HUES6 (cell line): ENCODE results near the gene FNDC3B.

ENCODE experiments used
- H3K27ac ChIP-seq: 2 replicates; pipeline ENCODE4 v1.7.0; 2013; ENCODE audit warnings: low read depth, mild to moderate bottlenecking, low read length, inconsistent platforms
- H3K27me3 ChIP-seq: 2 replicates; pipeline ENCODE4 v1.6.1; 2013; ENCODE audit warnings: low read length; ENCODE audit not compliant: control insufficient read depth, insufficient read depth
- H3K36me3 ChIP-seq: 2 replicates; pipeline ENCODE4 v1.6.1; 2013; ENCODE audit warnings: low read length; ENCODE audit not compliant: control insufficient read depth, insufficient read depth
- H3K4me1 ChIP-seq: 2 replicates; pipeline ENCODE4 v1.6.1; 2013; ENCODE audit warnings: low read length; ENCODE audit not compliant: control insufficient read depth, insufficient read depth
- H3K4me3 ChIP-seq: 2 replicates; pipeline ENCODE4 v1.5.1; 2013; ENCODE audit warnings: low read depth, low read length
- H3K9ac ChIP-seq: one replicate; pipeline ENCODE4 v1.6.1; 2013; ENCODE audit warnings: mild to moderate bottlenecking, low read length
- H3K9me3 ChIP-seq: 2 replicates; pipeline ENCODE4 v1.6.1; 2013; ENCODE audit warnings: low read depth, low read length; ENCODE audit not compliant: control insufficient read depth, insufficient read depth

Gene FNDC3B

GRCh38 chr3:172307141-172307560, 267.8 kb downstream of the FNDC3B start:
- H3K27ac ChIP-seq = no peak overlapping the region
- H3K9me3 ChIP-seq = no peaks in the 10 kb centered on the region
- no peak overlapping the region for H3K4me3 ChIP-seq
- H3K9ac ChIP-seq = no peak overlapping the region
- peaks cover 60% of the 10 kb centered on the region for H3K36me3 ChIP-seq
- peaks cover 11% of the 10 kb centered on the region for H3K4me1 ChIP-seq
- H3K27me3 ChIP-seq = no peaks in the 10 kb centered on the region

- H3K27me3 ChIP-seq = no peaks in the 10 kb centered on the region
- peaks cover 59% of the 10 kb centered on the region for H3K36me3 ChIP-seq
- no peaks in the 10 kb centered on the region for H3K9me3 ChIP-seq
- H3K27ac ChIP-seq = no peak overlapping the region
- H3K4me3 ChIP-seq = no peak overlapping the region
- H3K4me1 ChIP-seq = peaks cover 18% of the 10 kb centered on the region
- H3K9ac ChIP-seq = no peak overlapping the region
Measured at GRCh38 chr3:172309059-172309458, 269.7 kb downstream of the FNDC3B start.

- H3K27ac ChIP-seq = no peak overlapping the region
- H3K4me3 ChIP-seq = no peak overlapping the region
- H3K36me3 ChIP-seq = peaks cover 56% of the 10 kb centered on the region
- no peak overlapping the region for H3K9ac ChIP-seq
- H3K4me1 ChIP-seq = peaks cover 26% of the 10 kb centered on the region
- no peaks in the 10 kb centered on the region for H3K9me3 ChIP-seq
- H3K27me3 ChIP-seq = no peaks in the 10 kb centered on the region
Measured at GRCh38 chr3:172309741-172310427, 270.5 kb downstream of the FNDC3B start.

GRCh38 chr3:172310428-172310760, 271.0 kb downstream of the FNDC3B start:
- peaks cover 30% of the 10 kb centered on the region for H3K4me1 ChIP-seq
- peaks cover 55% of the 10 kb centered on the region for H3K36me3 ChIP-seq
- H3K9ac ChIP-seq = no peak overlapping the region
- no peaks in the 10 kb centered on the region for H3K27me3 ChIP-seq
- H3K4me3 ChIP-seq = no peak overlapping the region
- H3K27ac ChIP-seq = no peak overlapping the region
- H3K9me3 ChIP-seq = no peaks in the 10 kb centered on the region

GRCh38 chr3:172311217-172311616, 271.8 kb downstream of the FNDC3B start:
- no peaks in the 10 kb centered on the region for H3K27me3 ChIP-seq
- peaks cover 48% of the 10 kb centered on the region for H3K36me3 ChIP-seq
- no peaks in the 10 kb centered on the region for H3K9me3 ChIP-seq
- H3K4me1 ChIP-seq = peaks cover 34% of the 10 kb centered on the region
- H3K9ac ChIP-seq = no peak overlapping the region
- no peak overlapping the region for H3K27ac ChIP-seq
- H3K4me3 ChIP-seq = no peak overlapping the region

GRCh38 chr3:172312001-172312400, 272.6 kb downstream of the FNDC3B start:
- no peak overlapping the region for H3K4me3 ChIP-seq
- H3K36me3 ChIP-seq = peaks cover 51% of the 10 kb centered on the region
- peaks cover 34% of the 10 kb centered on the region for H3K4me1 ChIP-seq
- no peak overlapping the region for H3K27ac ChIP-seq
- H3K9ac ChIP-seq = no peak overlapping the region
- H3K27me3 ChIP-seq = no peaks in the 10 kb centered on the region
- H3K9me3 ChIP-seq = no peaks in the 10 kb centered on the region

GRCh38 chr3:172312711-172313110, 273.3 kb downstream of the FNDC3B start:
- no peak overlapping the region for H3K4me3 ChIP-seq
- no peak overlapping the region for H3K27ac ChIP-seq
- no peaks in the 10 kb centered on the region for H3K27me3 ChIP-seq
- no peak overlapping the region for H3K9ac ChIP-seq
- H3K9me3 ChIP-seq = no peaks in the 10 kb centered on the region
- H3K36me3 ChIP-seq = peaks cover 48% of the 10 kb centered on the region
- H3K4me1 ChIP-seq = peaks cover 37% of the 10 kb centered on the region

- Histone ChIP-seq H3K27ac (no peak overlapping the region), H3K4me3 (no peak overlapping the region), H3K27me3 (no peaks in the 10 kb centered on the region), H3K9me3 (no peaks in the 10 kb centered on the region), H3K9ac (no peak overlapping the region), H3K4me1 (peaks cover 39% of the 10 kb centered on the region), H3K36me3 (peaks cover 44% of the 10 kb centered on the region)
Measured at GRCh38 chr3:172313671-172314070, 274.3 kb downstream of the FNDC3B start.

- H3K27ac ChIP-seq = 0 out of 2 replicates have a peak overlapping the region, but pooled peaks have one; percentile 3
- peaks cover 46% of the 10 kb centered on the region for H3K36me3 ChIP-seq
- peaks cover 32% of the 10 kb centered on the region for H3K4me1 ChIP-seq
- H3K27me3 ChIP-seq = no peaks in the 10 kb centered on the region
- H3K9me3 ChIP-seq = no peaks in the 10 kb centered on the region
- no peak overlapping the region for H3K4me3 ChIP-seq
- H3K9ac ChIP-seq = no peak overlapping the region
Measured at GRCh38 chr3:172314591-172315160, 275.3 kb downstream of the FNDC3B start.

GRCh38 chr3:172315401-172316091, 276.2 kb downstream of the FNDC3B start:
- Histone ChIP-seq H3K27ac (peak overlapping the region; percentile 1; the same call in 1 of the 2 replicates), H3K4me1 (peaks cover 28% of the 10 kb centered on the region), H3K9me3 (no peaks in the 10 kb centered on the region)

GRCh38 chr3:172316758-172317157, 277.4 kb downstream of the FNDC3B start:
- H3K9ac ChIP-seq = no peak overlapping the region
- H3K4me3 ChIP-seq = no peak overlapping the region
- H3K9me3 ChIP-seq = no peaks in the 10 kb centered on the region
- peaks cover 28% of the 10 kb centered on the region for H3K4me1 ChIP-seq
- peaks cover 37% of the 10 kb centered on the region for H3K36me3 ChIP-seq
- H3K27ac ChIP-seq = no peak overlapping the region
- no peaks in the 10 kb centered on the region for H3K27me3 ChIP-seq

More at GRCh38 chr3:172315401-172316091, 276.2 kb downstream of the FNDC3B start:
- Histone ChIP-seq H3K4me3 (no peak overlapping the region; the same call in 1 of the 2 replicates), H3K27me3 (no peaks in the 10 kb centered on the region), H3K9ac (no peak overlapping the region), H3K36me3 (peaks cover 45% of the 10 kb centered on the region)
